Breast epithelium (tissue), 4 donors: ENCODE results near the gene WDHD1. TPM values are rescaled to one million over a fixed set of nuclear protein-coding genes. Genes with fewer than 3 reads are reported as not detected.
"Not testable (repeated sequence)": the region's sequence is repeated elsewhere in the genome, so short reads cannot be mapped to it uniquely, and the experiment has no call there.

Source experiments
- DNase-seq, 2 donors: peaks; one replicate each; pipeline ENCODE4 v3.0.0-alpha.2; 2019; ENCODE audit warnings: low spot score in 2 of 2
- H3K27ac ChIP-seq, 2 donors: fragments of 200-600 bp; sonication (generic) in 1 of 2; one replicate each; pipeline ENCODE4 v1.5.1; 2016 to 2019; ENCODE audit warnings: mild to moderate bottlenecking in 1 of 2
- H3K27me3 ChIP-seq, 2 donors: fragments of 200-600 bp; sonication (generic) in 1 of 2; one replicate each; pipeline versions ENCODE4 v1.5.1 to v1.6.0; 2017 to 2019; ENCODE audit warnings: control low read depth in 1 of 2, mild to moderate bottlenecking in 1 of 2
- H3K36me3 ChIP-seq: fragments of 200-600 bp; one replicate; pipeline ENCODE4 v1.5.1; 2019
- H3K4me1 ChIP-seq, 2 donors: fragments of 200-600 bp; sonication (generic); one replicate each; pipeline ENCODE4 v1.5.1; 2016 to 2019; ENCODE audit warnings: control low read depth in 1 of 2
- H3K4me3 ChIP-seq, 3 donors: fragments of 200-600 bp; sonication (generic); 1 replicate in 2 of 3; 2 replicates in 1 of 3; pipeline ENCODE4 v1.5.1; 2016 to 2019; ENCODE audit warnings: mild to moderate bottlenecking in 3 of 3, moderate library complexity in 2 of 3
- H3K9me3 ChIP-seq, 2 donors: fragments of 200-600 bp; sonication (generic) in 1 of 2; one replicate each; pipeline ENCODE4 v1.5.1; 2016 to 2019; ENCODE audit warnings: control low read depth in 1 of 2
- POLR2A ChIP-seq: fragments of 450-650 bp; IDR thresholded peaks from one replicate; pipeline ENCODE4 v1.6.1; 2016; ENCODE audit warnings: antibody characterized with exemption, mild to moderate bottlenecking, moderate library complexity
- POLR2AphosphoS5 ChIP-seq, 3 donors: sonication (generic); formaldehyde crosslinking; IDR thresholded peaks; one replicate each; pipeline ENCODE4 v1.6.1; 2017; ENCODE audit warnings: antibody characterized with exemption in 3 of 3
- intact Hi-C: fragments of 100-400 bp; cut with DNase I; formaldehyde crosslinking; loops from one replicate; pipeline ENCODE4 v1.15.1; 2023; ENCODE audit warnings: low total_unique reads
- total RNA-seq, 3 donors: library from RNA; depleted of rRNA; stranded (reverse); fragments of >200 nt; gene quantifications; one replicate each; pipeline ENCODE4 v1.1.0, GENCODE V29; 2016
- TF ChIP-seq, protein P1 (sequence below), 3 donors: fragments of 450-650 bp; IDR thresholded peaks; one replicate each; pipeline ENCODE4 v1.5.1; 2016 to 2017; ENCODE audit warnings: antibody characterized with exemption in 3 of 3, mild to moderate bottlenecking in 3 of 3, moderate library complexity in 3 of 3

The WDHD1 gene
- total RNA-seq, 3 donors from 2014 or later, result 1.8 to 3.5 (median 2.3) TPM

- Histone ChIP-seq H3K9me3 (no peaks in the 10 kb centered on the region), H3K27ac (peak within 1 kb of the TSS; percentile 84 to 96), H3K27me3 (no peaks in the 10 kb centered on the region), H3K36me3 (no peaks in the 10 kb centered on the region), H3K4me1 (no peaks in the 10 kb centered on the region), H3K4me3 (peak within 1 kb of the TSS; percentile 78 to 99 (median 87))
- intact Hi-C loops, result no loop called here
- DNase-seq, result peak; percentile 46 to 61
- TF ChIP-seq, protein P1, sequence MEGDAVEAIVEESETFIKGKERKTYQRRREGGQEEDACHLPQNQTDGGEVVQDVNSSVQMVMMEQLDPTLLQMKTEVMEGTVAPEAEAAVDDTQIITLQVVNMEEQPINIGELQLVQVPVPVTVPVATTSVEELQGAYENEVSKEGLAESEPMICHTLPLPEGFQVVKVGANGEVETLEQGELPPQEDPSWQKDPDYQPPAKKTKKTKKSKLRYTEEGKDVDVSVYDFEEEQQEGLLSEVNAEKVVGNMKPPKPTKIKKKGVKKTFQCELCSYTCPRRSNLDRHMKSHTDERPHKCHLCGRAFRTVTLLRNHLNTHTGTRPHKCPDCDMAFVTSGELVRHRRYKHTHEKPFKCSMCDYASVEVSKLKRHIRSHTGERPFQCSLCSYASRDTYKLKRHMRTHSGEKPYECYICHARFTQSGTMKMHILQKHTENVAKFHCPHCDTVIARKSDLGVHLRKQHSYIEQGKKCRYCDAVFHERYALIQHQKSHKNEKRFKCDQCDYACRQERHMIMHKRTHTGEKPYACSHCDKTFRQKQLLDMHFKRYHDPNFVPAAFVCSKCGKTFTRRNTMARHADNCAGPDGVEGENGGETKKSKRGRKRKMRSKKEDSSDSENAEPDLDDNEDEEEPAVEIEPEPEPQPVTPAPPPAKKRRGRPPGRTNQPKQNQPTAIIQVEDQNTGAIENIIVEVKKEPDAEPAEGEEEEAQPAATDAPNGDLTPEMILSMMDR (IDR thresholded peaks at IDR 0.05), result peak in 2 of 3 donors; percentile 38 to 49
- TF ChIP-seq POLR2A (peak; percentile 46), POLR2AphosphoS5 (IDR thresholded peaks at IDR 0.05) (no peak)
Observed at GRCh38 chr14:54902521-54903420, 124.1 kb downstream of the WDHD1 start, which contains the start of gene GCH1. Gene GCH1 (minus strand): TSS chr14:54902826. CDS start chr14:54902663, 163 bp downstream.

GRCh38 chr14:54902143-54902520, 124.8 kb downstream of the WDHD1 start:
- Histone ChIP-seq H3K27me3 (no peaks in the 10 kb centered on the region), H3K36me3 (no peaks in the 10 kb centered on the region), H3K4me1 (no peaks in the 10 kb centered on the region), H3K27ac (peak overlapping the region; percentile 84 to 96), H3K4me3 (peak overlapping the region; percentile 78 to 99 (median 87)), H3K9me3 (no peaks in the 10 kb centered on the region)
- intact Hi-C loops, result no loop called here
- peak; percentile 57 to 66 for DNase-seq
- TF ChIP-seq, protein P1 (IDR thresholded peaks at IDR 0.05), result no peak
- TF ChIP-seq POLR2AphosphoS5 (IDR thresholded peaks at IDR 0.05), result peak in 2 of 3 donors; percentile 22 to 50

GRCh38 chr14:54901380-54902142, 125.3 kb downstream of the WDHD1 start:
- TF ChIP-seq, protein P1 (IDR thresholded peaks at IDR 0.05), result peak in 1 of 3 donors; percentile 13
- no peak for TF ChIP-seq POLR2AphosphoS5 (IDR thresholded peaks at IDR 0.05)
- Histone ChIP-seq H3K9me3 (no peaks in the 10 kb centered on the region), H3K36me3 (no peaks in the 10 kb centered on the region), H3K27ac (peak overlapping the region; percentile 84 to 96), H3K4me3 (peak overlapping the region; percentile 78 to 99 (median 87)), H3K4me1 (no peaks in the 10 kb centered on the region), H3K27me3 (no peaks in the 10 kb centered on the region)
- peak; percentile 26 to 56 for DNase-seq
- intact Hi-C loops, result no loop called here

DNA sequence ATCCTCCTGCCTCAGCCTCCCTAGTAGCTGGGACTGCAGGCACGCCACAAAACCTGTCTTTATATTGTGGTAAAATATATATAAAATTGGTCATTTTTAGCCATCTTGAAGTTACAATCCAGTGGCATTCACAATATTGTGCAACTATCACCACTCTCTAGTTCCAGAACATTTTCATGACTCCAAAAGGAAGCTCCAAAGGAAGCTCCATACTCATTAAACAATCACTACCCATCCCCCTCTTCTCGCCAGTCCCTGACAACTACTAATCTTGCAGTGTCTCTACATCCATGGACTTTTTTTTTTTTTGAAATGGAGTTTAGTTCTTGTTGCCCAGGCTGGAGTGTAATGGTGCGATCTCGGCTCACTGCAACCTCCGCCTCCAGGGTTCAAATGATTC, 127.3 kb downstream of the WDHD1 start:
- no peaks in the 10 kb centered on the region for H3K27me3 ChIP-seq
- TF ChIP-seq, protein P1 (IDR thresholded peaks at IDR 0.05), result no peak
- no peak for TF ChIP-seq POLR2AphosphoS5 (IDR thresholded peaks at IDR 0.05)
- no peak for TF ChIP-seq POLR2A
- DNase-seq, result no peak
- no peak overlapping the region for H3K4me3 ChIP-seq
- H3K9me3 ChIP-seq, result no peaks in the 10 kb centered on the region
- no peaks in the 10 kb centered on the region for H3K36me3 ChIP-seq
- no peaks in the 10 kb centered on the region for H3K4me1 ChIP-seq
- intact Hi-C loops, result no loop called here
- H3K27ac ChIP-seq, result no peak overlapping the region

DNA sequence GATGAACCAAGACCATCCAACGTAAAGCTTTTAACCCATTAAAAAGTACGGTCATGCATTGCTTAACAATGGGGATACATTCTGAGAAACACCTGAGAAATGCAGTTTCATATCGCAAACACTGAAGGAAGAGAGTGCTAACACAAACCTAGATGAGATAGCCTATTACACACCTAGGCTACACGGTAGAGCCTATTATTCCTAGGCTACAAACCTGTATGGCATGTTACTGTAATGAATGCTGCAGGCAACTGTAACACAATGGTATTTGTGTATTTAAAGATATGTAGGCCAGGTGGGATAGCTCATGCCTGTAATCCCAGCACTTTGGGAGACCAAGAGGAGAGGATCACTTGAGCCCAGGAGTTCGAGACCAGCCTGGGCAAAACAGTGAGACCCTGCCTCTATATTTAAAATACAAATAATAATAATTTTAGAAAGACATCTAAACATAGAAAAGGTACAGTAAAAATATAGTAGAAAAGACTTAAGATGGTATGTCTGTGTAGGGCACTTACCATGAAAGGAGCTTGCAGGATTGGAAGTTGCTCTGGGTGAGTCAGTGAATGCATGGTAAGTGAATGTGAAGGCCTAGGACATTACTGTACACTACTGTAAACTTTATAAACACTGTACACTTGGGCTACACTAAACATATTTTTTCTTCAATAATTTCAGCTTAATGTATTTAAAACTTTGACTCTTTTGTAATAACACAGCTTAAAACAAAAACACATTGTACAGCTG, 128.9 kb downstream of the WDHD1 start:
- H3K36me3 ChIP-seq, intact Hi-C loops, H3K4me3 ChIP-seq, H3K27ac ChIP-seq, DNase-seq, H3K4me1 ChIP-seq, H3K27me3 ChIP-seq, H3K9me3 ChIP-seq: not testable (repeated sequence)
